K562 (cell line): ENCODE results near the gene HEY2. TPM values are rescaled to one million over a fixed set of nuclear protein-coding genes. Genes with fewer than 3 reads are reported as not detected.

Experiments
- ATAC-seq: fragments of 200-7000 bp; cut with Tn5 transposase; 3 replicates; pipeline ENCODE4 v1.9.1; 2020; ENCODE audit warnings: moderate library complexity
- BruUV-seq: library from RNA; stranded (reverse); fragments of 400-500 nt; replicated peaks from 2 replicates; lab custom pipeline; 2021; lab: Mats Ljungman, UMichigan
- CTCF ChIA-PET: fragments of 300-600 bp; formaldehyde crosslinking; extraction: SDS; loops from one replicate; lab custom pipeline; 2021; ENCODE audit warnings: low intra/inter-chr PET ratio; lab: Yijun Ruan, JAX
- POLR2A ChIA-PET: fragments of 300-600, 350-650 bp; sonication (Branson Sonifier 250); formaldehyde crosslinking; extraction: SDS; loops from one replicate; lab custom pipeline; 2021; ENCODE audit warnings: antibody characterized with exemption, inconsistent platforms; lab: Yijun Ruan, JAX
- DNase-seq, 4 experiments: peaks; one replicate each; pipeline versions ENCODE4 v3.0.0 to v3.0.0-alpha.2; 2011 to 2018; ENCODE audit warnings: low spot score in 3 of 4, mixed read lengths in 3 of 4; ENCODE audit errors: extremely low read depth in 1 of 4
- FAIRE-seq: peaks from 2 replicates; lab custom pipeline; 2011; peaks lifted over from hg19 to GRCh38; lab: Jason Lieb, UNC
- H2AFZ ChIP-seq: 2 replicates; pipeline ENCODE4 v1.6.0; 2011; ENCODE audit warnings: low read depth, low read length, control low read depth, inconsistent platforms
- H3K27ac ChIP-seq: fragments of 200-600 bp; 3 replicates; pipeline ENCODE4 v1.8.0; 2011; ENCODE audit warnings: low read depth, mild to moderate bottlenecking, control low read depth, inconsistent platforms, low read length, moderate library complexity, mixed read lengths; ENCODE audit errors: extremely low read depth
- H3K27me3 ChIP-seq, 2 experiments: fragments of 300-600 bp in 1 of 2; 2 replicates in 1 of 2; 3 replicates in 1 of 2; pipeline versions ENCODE4 v1.6.0 to v1.8.0; 2011; ENCODE audit warnings: inconsistent platforms in 2 of 2, low read length in 2 of 2, mild to moderate bottlenecking in 1 of 2, mixed read lengths in 1 of 2, moderate library complexity in 1 of 2; ENCODE audit not compliant: control insufficient read depth in 2 of 2, insufficient read depth in 2 of 2
- H3K36me3 ChIP-seq: fragments of 300-600 bp; 3 replicates; pipeline ENCODE4 v1.8.0; 2011; ENCODE audit warnings: mild to moderate bottlenecking, low read length, inconsistent platforms; ENCODE audit not compliant: control insufficient read depth, insufficient read depth
- H3K4me1 ChIP-seq, 2 experiments: fragments of 200-600 bp in 1 of 2; replicated peaks in 1 of 2; 2 replicates in 1 of 2; 3 replicates in 1 of 2; pipeline versions ENCODE4 v1.5.1 to v1.8.0; 2011; ENCODE audit warnings: inconsistent platforms in 2 of 2, low read length in 2 of 2, mild to moderate bottlenecking in 1 of 2, mixed read lengths in 1 of 2, moderate library complexity in 1 of 2; ENCODE audit not compliant: control insufficient read depth in 2 of 2, insufficient read depth in 2 of 2
- H3K4me2 ChIP-seq: 2 replicates; pipeline ENCODE4 v1.6.1; 2011; ENCODE audit warnings: low read length, control low read depth, inconsistent platforms, mixed read lengths; ENCODE audit not compliant: insufficient read depth
- H3K4me3 ChIP-seq: fragments of 200-600 bp; sonication (generic), shearing (Covaris generic); 2 replicates; pipeline ENCODE4 v1.5.1; 2016; ENCODE audit warnings: control low read depth, inconsistent platforms
- H3K79me2 ChIP-seq: fragments of 200-600 bp; 3 replicates; pipeline ENCODE4 v1.8.0; 2011; ENCODE audit warnings: low read length, inconsistent platforms; ENCODE audit not compliant: control insufficient read depth, insufficient read depth
- H3K9ac ChIP-seq, 2 experiments: 2 replicates each; pipeline versions ENCODE4 v1.6.0 to v1.6.1; 2011; ENCODE audit warnings: low read depth in 2 of 2, low read length in 2 of 2, control low read depth in 1 of 2, inconsistent platforms in 1 of 2, mild to moderate bottlenecking in 1 of 2, mixed read lengths in 1 of 2; ENCODE audit not compliant: insufficient read depth in 1 of 2
- H3K9me1 ChIP-seq: one replicate; pipeline ENCODE4 v1.6.0; 2011; ENCODE audit warnings: inconsistent platforms, mild to moderate bottlenecking, low read length, moderate library complexity; ENCODE audit not compliant: control insufficient read depth, insufficient read depth
- H3K9me3 ChIP-seq: replicated peaks from 2 replicates; pipeline ENCODE4 v1.5.1; 2011; ENCODE audit warnings: low read depth, low read length, inconsistent platforms; ENCODE audit not compliant: control insufficient read depth, insufficient read depth
- H4K20me1 ChIP-seq: replicated peaks from 2 replicates; pipeline ENCODE4 v1.6.1; 2011; ENCODE audit warnings: low read length, inconsistent platforms, mixed read lengths; ENCODE audit not compliant: control insufficient read depth, insufficient read depth
- ARID1B ChIP-seq: fragments of 450-650 bp; IDR thresholded peaks from 2 replicates; pipeline ENCODE4 v1.6.1; 2016; ENCODE audit warnings: antibody characterized with exemption, mild to moderate bottlenecking, inconsistent platforms
- BCL6 ChIP-seq: fragments of 250-450 bp; sonication (Bioruptor Pico); IDR thresholded peaks from 2 replicates; pipeline ENCODE4 v1.4.0; 2020
- CBFA2T3 ChIP-seq: fragments of 450-650 bp; IDR thresholded peaks from 2 replicates; pipeline ENCODE4 v1.6.1; 2017
- CBX1 ChIP-seq: sonication (generic); IDR thresholded peaks from 2 replicates; pipeline ENCODE4 v1.6.1; 2016; ENCODE audit warnings: antibody characterized with exemption, low read depth, mild to moderate bottlenecking
- DACH1 ChIP-seq: fragments of 450-650 bp; IDR thresholded peaks from 2 replicates; pipeline ENCODE4 v1.6.1; 2018; ENCODE audit not compliant: partially characterized antibody
- DMBX1 ChIP-seq: fragments of 250-450 bp; sonication (Bioruptor Pico); IDR thresholded peaks from 2 replicates; pipeline ENCODE4 v1.8.0; 2022; ENCODE audit warnings: inconsistent platforms, mild to moderate bottlenecking, moderate library complexity, borderline replicate concordance
- DPF2 ChIP-seq: fragments of 450-650 bp; IDR thresholded peaks from 2 replicates; pipeline ENCODE4 v1.6.1; 2016
- EHMT2 ChIP-seq: fragments of 450-650 bp; IDR thresholded peaks from 2 replicates; pipeline ENCODE4 v1.6.1; 2018; ENCODE audit warnings: antibody characterized with exemption
- FOS ChIP-seq: IDR thresholded peaks from 3 replicates; pipeline ENCODE4 v1.6.1; 2011; ENCODE audit not compliant: insufficient read length; ENCODE audit errors: extremely low read depth
- FOXA3 ChIP-seq, 2 experiments: fragments of 450-650 bp in 1 of 2; sonication (generic) in 1 of 2; formaldehyde crosslinking; IDR thresholded peaks in 1 of 2; conservative IDR thresholded peaks in 1 of 2; 2 replicates each; pipeline versions ENCODE4 v1.4.0 to v1.8.0; 2020 to 2022; ENCODE audit warnings: mild to moderate bottlenecking in 2 of 2, missing genetic modification reagents in 1 of 2
- GATA2 ChIP-seq: sonication (generic); formaldehyde crosslinking; IDR thresholded peaks from 2 replicates; pipeline ENCODE4 v1.4.0; 2020; ENCODE audit warnings: mild to moderate bottlenecking, missing genetic modification reagents
- GATAD2B ChIP-seq: fragments of 450-650 bp; IDR thresholded peaks from 2 replicates; pipeline ENCODE4 v1.6.1; 2017; ENCODE audit warnings: mild to moderate bottlenecking, borderline replicate concordance
- KDM5B ChIP-seq: fragments of 200-600 bp; sonication (generic); IDR thresholded peaks from 2 replicates; pipeline ENCODE4 v1.6.1; 2012; ENCODE audit warnings: low read depth, mild to moderate bottlenecking, moderate library complexity, low read length, control low read depth, inconsistent platforms; ENCODE audit not compliant: insufficient replicate concordance
- NR2C2 ChIP-seq, 2 experiments: fragments of 200-800 bp in 1 of 2; sonication (Bioruptor generic) in 1 of 2; sonication (generic) in 1 of 2; formaldehyde crosslinking in 1 of 2; IDR thresholded peaks; 2 replicates each; pipeline versions ENCODE4 v1.6.1 to v1.8.0; 2016 to 2022; ENCODE audit warnings: mild to moderate bottlenecking in 1 of 2, missing compliant biosample characterization in 1 of 2, missing genetic modification characterization in 1 of 2, missing genetic modification reagents in 1 of 2
- WGBS: fragments of 100-300 bp; shearing (Covaris generic); methylation state at CpG from one replicate; pipeline ENCODE4 v1.1.6; 2016; ENCODE audit warnings: low coverage, mixed read lengths; ENCODE audit not compliant: insufficient coverage; ENCODE audit errors: missing lambda C conversion rate; 5-methylcytosine and 5-hydroxymethylcytosine counted together
- in situ Hi-C: fragments of 300-500 bp; cut with MboI; formaldehyde crosslinking; loops from 4 replicates; pipeline ENCODE4 v1.15.0; 2018; ENCODE audit warnings: inconsistent platforms, mixed read lengths
- intact Hi-C: fragments of 100-400 bp; cut with micrococcal nuclease; formaldehyde crosslinking; loops from 2 replicates; pipeline ENCODE4 v1.14.2; 2022
- polyA plus RNA-seq, 8 experiments: library from polyadenylated mRNA; depleted of rRNA in 4 of 8; stranded (reverse) in 5 of 8; unstranded in 3 of 8; fragments of >200 nt; fragmentation: Nextera tagmentation in 2 of 8; fragmentation: Illumina TruSeq in 1 of 8; extraction: Ambion mirVana in 2 of 8; extraction: Trizol in 1 of 8; gene quantifications; 2 replicates each; pipeline versions ENCODE4 v1.2.1 to v1.2.3, GENCODE V29; 2011 to 2014; ENCODE audit warnings: inconsistent platforms in 1 of 8, missing spikeins in 1 of 8
- total RNA-seq, 7 experiments: library from RNA; depleted of rRNA in 6 of 7; stranded (reverse); fragments of >200 nt in 6 of 7; fragmentation: Illumina TruSeq in 2 of 7; extraction: Trizol in 2 of 7; gene quantifications; 2 replicates each; pipeline versions ENCODE4 v1.2.1 to v1.2.3, GENCODE V29; 2011 to 2021; ENCODE audit warnings: low replicate concordance in 1 of 7
- TF ChIP-seq, protein P1 (sequence below): IDR thresholded peaks from 2 replicates; pipeline ENCODE4 v1.6.1; 2011; ENCODE audit not compliant: insufficient read length; ENCODE audit errors: extremely low read depth

HEY2 gene
- total and polyA plus RNA-seq, 9 of the 15 experiments (the other 6 are each of a cell fraction or from before 2014, with no cell fraction given) = 0.03 to 0.07 (median 0.06) TPM; not detected in 5

DNA sequence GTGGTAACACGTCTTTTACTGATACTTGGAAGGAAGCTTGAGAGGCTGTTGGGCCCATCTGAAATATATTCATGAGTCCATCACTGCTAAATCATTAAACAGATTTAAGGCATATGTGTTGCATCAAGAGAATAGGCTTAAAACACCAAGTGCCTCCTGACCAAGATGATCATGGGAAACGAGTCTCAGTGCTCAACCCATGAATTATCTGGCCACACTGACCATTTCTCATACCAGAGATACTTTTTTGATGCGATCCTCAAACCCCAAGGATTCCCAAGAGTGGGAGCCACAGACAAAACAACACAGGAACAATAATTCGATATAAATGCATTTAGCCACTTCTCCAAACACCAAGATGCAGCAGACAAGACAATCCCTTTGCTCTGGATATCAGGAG lies 17.2 kb downstream of the HEY2 start:
- Histone ChIP-seq H3K36me3 (no peaks in the 10 kb centered on the region), H3K9me1 (no peaks in the 10 kb centered on the region), H3K4me2 (no peak overlapping the region), H3K9ac (no peak overlapping the region), H3K4me1 (peaks cover 4% of the 10 kb centered on the region in 2 experiments; a peak in 3 of 5 replicates), H2AFZ (no peak overlapping the region), H3K27ac (no peak overlapping the region), H3K27me3 (peaks cover 2 to 6% of the 10 kb centered on the region in 2 experiments; a peak in 3 of 5 replicates), H3K79me2 (no peaks in the 10 kb centered on the region), H3K4me3 (no peak overlapping the region), H3K9me3 (no peaks in the 10 kb centered on the region), H4K20me1 (no peaks in the 10 kb centered on the region)
- ChIA-PET POLR2A (interaction anchor here (0.5 kb wide), 1 partner anchor 522 kb away, joined by 3 read pairs; no protein-coding TSS in a partner anchor), CTCF (interaction anchor here (0.6 kb wide), 1 partner anchor 94 kb away, joined by 3 read pairs; no protein-coding TSS in a partner anchor)
- BruUV-seq = no TSS peak
- WGBS = 0% methylated on average over 4 of the region's 4 CpGs
- intact Hi-C loops (loop anchor here (10.0 kb wide), 1 partner anchor 612 kb away; the partner anchor contains the start of gene TPD52L1), in situ Hi-C loops (loop anchor here (25.0 kb wide), 1 partner anchor 604 kb away; the partner anchor contains the start of gene TPD52L1)
- FAIRE-seq = no peak
- no peak for ATAC-seq
- no peak for DNase-seq
- no peak for TF ChIP-seq DMBX1

DNA sequence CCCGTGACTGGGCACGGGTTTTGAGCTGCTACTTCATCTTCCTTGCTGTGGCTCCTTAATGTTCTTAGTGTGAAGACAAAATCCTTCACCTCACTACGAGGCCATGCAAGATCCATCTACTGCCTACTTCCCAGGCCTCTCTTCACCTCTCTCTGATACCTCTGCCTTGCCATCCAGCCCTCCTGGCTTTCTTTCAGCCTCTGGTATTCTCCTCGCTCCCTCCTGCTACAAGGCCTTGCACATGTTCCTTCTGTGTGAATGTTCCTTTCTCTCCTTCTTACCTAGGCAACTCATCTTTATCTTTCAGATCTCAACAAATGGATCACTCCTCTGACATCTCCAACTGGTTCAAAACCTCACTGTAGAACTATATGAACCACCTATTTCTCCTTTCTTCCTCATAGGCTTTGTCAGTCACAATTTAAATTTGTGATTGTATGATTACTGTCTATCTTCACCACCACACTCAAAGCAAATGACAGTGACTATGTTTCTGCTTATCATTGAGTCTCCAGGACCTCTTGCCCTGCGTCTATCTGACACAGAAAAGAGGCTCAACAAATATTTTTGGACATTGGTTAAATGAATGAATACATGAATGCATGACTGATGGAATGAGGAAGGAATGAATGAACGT lies 19.8 kb downstream of the HEY2 start:
- peak; percentile 57 for ATAC-seq
- peak; percentile 19 for FAIRE-seq
- intact Hi-C loops = loop anchor here (1.0 to 10.0 kb wide), 2 partner anchors 455 to 614 kb away; partner anchors contain the start of gene TPD52L1
- peak overlapping the region; percentile 22; the same call in 1 of the 2 replicates for H2AFZ ChIP-seq
- ChIA-PET POLR2A (no interaction called here), CTCF (interaction anchor here (0.9 to 2.2 kb wide), 5 partner anchors 206 to 899 kb away, joined by 3 to 17 read pairs (median 7); no protein-coding TSS in a partner anchor)
- no peak for DNase-seq
- H3K9ac ChIP-seq = no peak overlapping the region; a peak in 1 of 4 replicates
- H3K9me1 ChIP-seq = no peaks in the 10 kb centered on the region
- H3K4me2 ChIP-seq = no peak overlapping the region
- no TSS peak for BruUV-seq
- H3K4me3 ChIP-seq = no peak overlapping the region
- in situ Hi-C loops = loop anchor here (25.0 kb wide), 1 partner anchor 607 kb away; the partner anchor contains the start of gene TPD52L1
- peaks cover 0 to 6% of the 10 kb centered on the region in 2 experiments; a peak in 2 of 5 replicates for H3K27me3 ChIP-seq
- WGBS = 9% methylated on average over 6 of the region's 6 CpGs
- no peaks in the 10 kb centered on the region for H3K79me2 ChIP-seq
- H3K27ac ChIP-seq = no peak overlapping the region
- H4K20me1 ChIP-seq = no peaks in the 10 kb centered on the region
- H3K36me3 ChIP-seq = no peaks in the 10 kb centered on the region
- H3K9me3 ChIP-seq = no peaks in the 10 kb centered on the region
- H3K4me1 ChIP-seq = peaks cover 4% of the 10 kb centered on the region in 2 experiments; a peak in 3 of 5 replicates
- TF ChIP-seq EHMT2 (no peak), CBX1 (no peak), GATAD2B (no peak), GATA2 (CRISPR knock-in tag) (0 out of 2 replicates have a peak, but pooled peaks have one; percentile 13), FOS (no peak), DPF2 (0 out of 2 replicates have a peak, but pooled peaks have one; percentile 23), CBFA2T3 (peak; percentile 71), KDM5B (no peak), FOXA3 (CRISPR knock-in tag; conservative IDR thresholded peaks at IDR 0.05 in 1 of 2, IDR thresholded peaks at IDR 0.05 in 1 of 2) (no peak), DACH1 (no peak), NR2C2 (CRISPR knock-in tag; IDR thresholded peaks at IDR 0.05) (no peak), NR2C2 (tag; IDR thresholded peaks at IDR 0.05) (no peak), ARID1B (peak; percentile 57), BCL6 (CRISPR knock-in tag) (no peak)
- TF ChIP-seq, protein P1, sequence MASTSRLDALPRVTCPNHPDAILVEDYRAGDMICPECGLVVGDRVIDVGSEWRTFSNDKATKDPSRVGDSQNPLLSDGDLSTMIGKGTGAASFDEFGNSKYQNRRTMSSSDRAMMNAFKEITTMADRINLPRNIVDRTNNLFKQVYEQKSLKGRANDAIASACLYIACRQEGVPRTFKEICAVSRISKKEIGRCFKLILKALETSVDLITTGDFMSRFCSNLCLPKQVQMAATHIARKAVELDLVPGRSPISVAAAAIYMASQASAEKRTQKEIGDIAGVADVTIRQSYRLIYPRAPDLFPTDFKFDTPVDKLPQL = no peak
